Measurements from ENCODE around the gene RLIM.
"Not testable (repeated sequence)": the region's sequence is repeated elsewhere in the genome, so short reads cannot be mapped to it uniquely, and the experiment has no call there.

Gene RLIM

DNA sequence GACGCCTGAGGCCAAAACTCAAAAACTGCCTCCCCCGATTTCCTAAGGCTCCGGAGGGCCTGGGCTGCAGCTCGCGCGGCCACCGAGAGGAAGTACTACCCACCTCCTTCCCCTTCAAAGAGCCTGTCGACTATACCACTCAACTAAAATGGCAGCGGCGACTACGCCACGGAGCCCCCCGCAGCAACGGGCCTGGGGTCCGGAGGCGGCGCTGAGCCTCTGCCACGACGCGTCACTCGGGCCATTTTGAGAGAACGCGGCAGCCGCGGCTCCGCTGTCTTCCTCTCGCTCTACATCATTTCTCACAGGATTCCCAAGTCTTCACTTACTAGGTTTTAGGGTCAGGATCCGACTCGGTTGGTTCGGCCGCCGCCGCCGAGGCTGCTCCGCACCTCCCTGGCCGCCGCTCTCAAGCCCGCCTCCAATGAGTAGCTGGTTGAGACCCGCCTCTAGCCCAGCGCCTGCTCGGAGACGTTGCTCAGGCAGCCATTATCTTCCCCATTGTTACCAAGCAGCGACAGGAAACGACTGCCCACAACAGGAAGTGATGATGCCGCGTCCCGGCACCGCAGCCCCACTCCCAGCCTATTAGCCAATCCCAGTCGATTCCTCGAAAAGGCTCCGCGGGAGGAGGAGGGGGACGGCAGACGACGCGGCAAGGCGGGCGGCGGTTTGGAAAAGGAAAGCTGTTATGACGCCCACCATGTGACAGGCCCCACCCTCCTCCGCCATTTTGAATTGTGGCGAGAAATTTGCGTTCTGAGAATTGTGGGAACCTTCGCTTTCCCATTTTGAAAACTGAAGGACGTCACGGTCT is at the start of gene RLIM:
Gene RLIM, minus strand, starts transcription at position 532 of the 817 bp plus-strand sequence. CDS start 18,647 bp downstream, outside the sequence.
- peak; percentile 92 for DNase-seq (ENCODE audit: low spot score)

DNA sequence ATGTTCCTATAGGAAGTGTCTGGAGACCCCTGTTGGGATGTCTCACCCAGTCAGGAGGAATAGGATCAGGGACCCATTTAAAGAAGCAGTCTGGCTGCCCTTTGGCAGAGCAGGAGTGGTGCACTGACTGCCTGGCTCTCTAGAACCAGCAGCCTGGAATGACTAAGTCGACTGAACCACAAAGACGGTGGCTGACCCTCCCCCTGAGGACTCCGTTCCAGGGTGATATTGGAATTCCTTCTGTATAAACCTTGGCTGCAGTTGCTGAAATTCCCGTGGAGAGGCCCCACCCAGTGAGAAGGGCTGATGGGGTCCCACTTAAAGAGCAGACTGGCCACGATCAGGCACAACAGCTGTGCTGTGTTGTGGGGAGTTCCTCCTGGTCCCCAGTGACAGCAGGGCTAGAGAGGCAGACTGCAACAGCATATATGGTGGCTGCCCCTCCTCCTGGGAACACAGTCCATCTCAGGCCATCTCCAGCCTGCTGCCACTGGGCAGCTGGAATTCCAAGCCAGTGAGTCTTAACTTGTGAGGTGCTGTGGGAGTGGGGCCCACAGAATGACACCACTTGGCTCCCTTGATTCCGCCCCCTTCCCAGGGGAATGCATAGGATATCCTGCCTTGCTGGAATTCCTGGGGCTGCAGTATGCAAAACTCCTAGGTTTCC is 41.8 kb upstream of the RLIM start:
- DNase-seq (ENCODE audit: low spot score) = peak; percentile 2

- not testable (repeated sequence) for DNase-seq (ENCODE audit: low spot score)
These were observed 40.5 kb upstream of the RLIM start for GRCh38 chrX:74654953-74655352.

- DNase-seq (ENCODE audit: low spot score) = no peak
These were observed 22.4 kb upstream of the RLIM start for GRCh38 chrX:74636749-74637314.

DNA sequence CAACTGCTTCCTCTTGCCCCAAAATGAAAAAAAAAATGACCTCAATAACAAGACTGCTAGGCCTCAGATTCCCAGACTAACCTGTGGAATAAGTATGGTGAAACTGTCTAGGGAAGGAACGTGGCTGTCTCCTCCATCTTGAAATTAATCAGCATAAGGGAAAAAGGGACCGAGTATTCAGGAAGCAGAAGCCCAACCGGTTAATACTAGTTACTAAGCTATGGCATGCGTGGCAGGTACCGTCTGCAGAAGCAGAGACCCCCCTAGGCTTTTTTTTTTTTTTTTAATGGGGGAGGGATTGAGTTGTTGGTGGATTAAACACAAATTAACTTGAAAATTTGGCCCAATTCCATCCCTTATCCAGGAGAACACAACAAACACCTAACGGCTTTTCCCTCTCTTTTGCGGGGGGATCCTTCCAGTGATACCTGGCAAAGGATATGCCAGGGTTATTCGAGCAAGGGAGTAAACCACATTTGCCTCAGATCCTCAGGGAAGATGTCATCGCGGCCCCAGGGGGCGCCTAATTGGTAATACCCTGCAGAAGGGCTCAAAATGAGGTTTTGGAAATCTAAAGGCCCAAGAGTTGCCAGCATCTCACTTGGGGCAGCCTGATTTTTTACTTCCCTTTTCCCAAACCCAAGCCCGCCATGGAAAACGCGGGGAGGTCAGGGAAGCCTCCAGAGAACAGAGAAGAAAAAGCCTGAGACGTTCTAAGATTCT is 893 bp downstream of the RLIM start:
- peak; percentile 6 for DNase-seq (ENCODE audit: low spot score)

- no peak for DNase-seq (ENCODE audit: low spot score)
These were observed 7.6 kb downstream of the RLIM start for GRCh38 chrX:74606799-74607198.

DNA sequence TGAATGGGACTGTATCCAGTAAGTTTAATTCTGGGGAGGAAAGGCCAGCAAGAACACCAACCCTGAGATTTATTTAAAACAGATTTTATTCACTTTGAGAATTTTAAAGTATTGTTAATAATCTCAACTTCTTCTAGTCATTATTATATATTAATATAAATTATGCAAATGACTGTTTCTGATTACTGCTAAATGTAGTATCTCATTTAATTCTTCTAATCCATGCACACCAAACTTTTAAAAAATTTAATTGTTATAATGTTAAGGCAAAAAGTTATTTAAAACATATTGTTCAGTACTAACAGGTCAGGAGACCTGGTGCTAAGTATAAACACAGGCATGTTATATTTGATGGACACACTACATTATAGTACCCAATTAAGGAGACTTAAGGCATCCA is 8.1 kb downstream of the RLIM start:
- DNase-seq (ENCODE audit: low spot score) = no peak

- no peak for DNase-seq (ENCODE audit: low spot score)
These were observed 11.4 kb downstream of the RLIM start for GRCh38 chrX:74603040-74603439.

DNA sequence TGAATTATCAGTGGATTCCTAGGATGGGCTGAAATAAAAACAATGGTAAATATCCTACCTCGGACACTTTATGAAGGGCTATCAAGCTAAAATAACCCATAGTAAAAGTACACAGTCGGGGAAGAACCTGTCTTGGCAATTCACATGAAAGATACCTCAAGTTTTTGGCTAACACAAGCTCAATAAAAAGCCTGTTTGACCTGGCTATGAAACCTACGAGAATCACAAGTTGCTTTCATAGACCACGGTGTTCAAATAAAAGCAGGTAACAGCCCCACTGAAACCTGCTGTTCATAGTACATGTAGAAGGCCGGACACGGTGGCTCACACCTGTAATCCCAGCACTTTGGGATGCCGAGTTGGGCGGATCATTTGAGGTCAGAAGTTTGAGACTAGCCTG is 12.3 kb downstream of the RLIM start:
- DNase-seq (ENCODE audit: low spot score) = no peak

- no peak for DNase-seq (ENCODE audit: low spot score)
These were observed 20.8 kb downstream of the RLIM start for GRCh38 chrX:74593593-74593992.

GRCh38 chrX:74585766-74586165 is 28.7 kb downstream of the RLIM start:
- DNase-seq (ENCODE audit: low spot score) = no peak

DNA sequence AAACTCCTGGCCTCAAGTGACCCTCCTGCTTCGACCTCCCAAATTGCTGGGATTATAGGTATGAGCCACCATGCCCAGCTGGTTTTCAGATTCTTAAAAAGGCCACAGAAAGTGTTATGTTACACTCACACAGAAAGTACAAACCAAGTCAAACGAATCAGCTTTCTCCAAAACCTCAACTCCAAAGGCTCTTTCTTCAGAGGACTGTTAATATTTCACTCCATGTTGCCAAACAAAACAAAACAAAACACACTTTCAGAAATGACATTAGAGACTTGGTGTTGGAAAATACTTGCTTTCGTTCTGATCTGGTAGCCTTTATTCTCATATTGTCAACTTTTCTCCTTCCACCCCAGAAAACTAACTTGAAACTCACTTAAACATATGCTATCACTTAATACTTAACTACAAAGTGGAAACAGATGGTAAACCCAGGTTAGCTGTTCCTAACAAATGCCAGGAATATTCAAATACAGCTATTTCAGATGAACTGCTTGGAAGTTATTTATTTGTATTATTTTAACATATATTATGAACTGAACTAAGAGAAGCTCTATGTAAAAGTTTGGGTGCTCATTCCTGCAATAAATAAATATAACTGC is 34.7 kb downstream of the RLIM start:
- no peak for DNase-seq (ENCODE audit: low spot score)

- DNase-seq (ENCODE audit: low spot score) = no peak
These were observed 36.3 kb downstream of the RLIM start for GRCh38 chrX:74578137-74578536.

DNA sequence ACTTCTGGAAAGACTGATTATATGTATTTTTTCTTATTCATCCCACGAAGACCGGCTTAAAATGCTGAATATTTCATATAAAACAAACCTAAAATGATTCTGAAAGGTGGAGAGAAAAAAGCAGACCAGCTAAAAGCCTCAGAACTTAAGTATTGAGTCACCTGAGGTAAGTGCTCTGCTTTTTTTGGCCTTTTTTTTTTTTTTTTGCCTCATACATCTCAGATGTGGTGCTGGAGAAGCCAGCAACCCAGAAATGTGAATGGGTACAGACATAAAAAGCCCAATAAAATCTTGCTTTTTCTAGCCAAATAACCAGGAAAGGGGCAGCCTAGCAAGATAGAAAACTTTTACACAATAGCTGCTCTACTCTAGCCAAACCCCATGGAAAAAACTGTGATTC is 57.0 kb downstream of the RLIM start:
- DNase-seq (ENCODE audit: low spot score) = no peak

DNA sequence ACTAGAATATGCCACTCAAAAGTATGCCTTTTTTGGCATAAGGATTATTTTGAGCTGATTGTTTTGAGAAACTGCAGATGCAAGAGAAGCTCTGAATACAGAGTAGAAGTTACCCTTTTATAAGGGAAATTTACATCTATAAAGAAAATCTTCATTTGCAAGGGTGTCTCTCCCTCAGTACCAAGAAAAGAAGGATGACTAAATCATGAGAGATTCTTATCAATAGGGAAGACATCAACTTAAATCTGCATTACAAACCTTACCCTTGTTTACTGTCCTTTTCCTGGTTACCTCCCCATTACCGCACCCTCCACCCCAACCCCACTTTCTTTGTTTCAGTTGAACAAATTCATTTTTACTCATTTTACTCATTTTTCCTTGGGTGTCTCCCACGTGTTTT is 62.5 kb downstream of the RLIM start:
- DNase-seq (ENCODE audit: low spot score) = no peak

DNA sequence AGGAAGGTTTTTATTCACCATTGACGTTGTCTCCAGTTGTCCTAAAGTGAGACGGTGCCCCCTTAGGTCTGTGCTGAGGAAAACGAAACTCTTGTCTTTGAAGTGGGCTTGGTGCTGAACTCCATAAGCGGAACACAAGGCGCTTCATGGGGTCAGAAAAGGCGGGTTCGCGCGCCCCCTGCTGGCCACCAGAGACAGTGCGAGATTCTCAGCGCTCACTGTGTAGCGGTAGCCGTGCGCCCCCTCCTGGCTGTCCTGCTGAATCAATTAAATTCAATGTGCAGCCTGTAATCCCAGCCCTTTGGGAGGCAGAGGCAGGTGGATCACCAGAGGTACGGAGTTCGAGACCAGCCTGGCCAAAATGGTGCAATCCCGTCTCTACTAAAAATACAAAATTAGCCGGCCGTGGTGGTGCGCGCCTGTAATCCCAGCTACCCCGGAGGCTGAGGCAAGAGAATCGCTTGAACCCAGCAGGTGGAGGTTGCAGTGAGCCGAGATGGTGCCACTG is 64.1 kb downstream of the RLIM start:
- peak; percentile 49 for DNase-seq (ENCODE audit: low spot score)

- no peak for DNase-seq (ENCODE audit: low spot score)
These were observed 67.4 kb downstream of the RLIM start for GRCh38 chrX:74546984-74547383.

DNA sequence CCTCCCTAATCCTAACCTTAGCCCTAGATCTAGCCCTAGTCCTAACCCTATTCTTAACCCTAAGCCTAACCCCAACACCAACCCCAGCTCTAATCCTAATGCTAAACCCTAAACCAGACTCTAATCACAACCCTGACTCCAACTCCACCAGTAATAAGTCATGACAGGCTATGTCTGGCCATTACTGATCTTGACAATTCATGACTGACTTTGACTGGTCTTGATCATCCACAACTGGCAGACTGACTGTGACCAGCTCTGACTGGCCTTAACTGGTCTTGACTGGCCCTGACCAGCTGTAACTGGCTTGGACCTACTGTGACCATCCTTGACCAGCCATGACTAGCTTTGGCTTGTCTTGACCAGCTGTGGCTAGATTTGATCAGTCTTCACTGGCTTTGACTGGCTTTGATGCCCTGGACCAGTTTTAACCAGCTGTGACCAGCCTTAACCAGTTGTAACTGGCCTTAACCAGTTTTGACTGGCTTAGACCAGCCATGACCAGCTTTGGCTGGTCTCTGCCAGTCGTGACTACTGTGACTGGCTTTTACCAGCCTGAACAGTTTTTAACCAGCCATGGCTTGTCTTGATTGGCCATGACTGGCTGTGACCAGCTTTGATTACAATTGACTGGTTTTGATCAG is 68.4 kb downstream of the RLIM start:
- DNase-seq (ENCODE audit: low spot score) = no peak

GRCh38 chrX:74540635-74541249 is 73.7 kb downstream of the RLIM start:
- no peak for DNase-seq (ENCODE audit: low spot score)

DNA sequence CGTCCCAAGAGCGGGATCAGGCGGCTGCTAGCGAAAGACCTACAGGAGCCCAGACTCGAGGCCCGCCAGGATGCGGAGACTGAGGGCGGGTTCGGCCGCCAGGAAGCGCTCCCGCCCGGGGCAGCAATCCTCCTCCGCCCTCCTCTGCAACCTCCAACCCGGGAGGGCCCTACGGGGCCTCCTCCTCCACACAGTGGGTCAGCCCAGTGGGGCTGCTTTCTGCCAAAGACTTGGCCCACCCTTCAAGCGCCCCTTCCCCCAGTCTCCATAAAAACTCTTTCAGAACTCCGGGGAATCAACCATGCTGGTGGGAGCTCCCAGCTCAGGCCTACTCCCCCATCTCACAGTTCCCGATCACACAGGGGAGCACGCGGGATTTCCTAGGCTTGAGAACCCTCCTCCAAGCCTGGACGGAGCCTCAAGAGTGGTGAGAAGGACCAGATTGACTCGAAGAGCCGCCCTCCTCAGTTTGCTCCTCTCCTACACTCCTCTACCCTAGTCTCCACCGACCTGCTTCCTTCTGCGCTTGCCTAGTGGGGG is 77.5 kb downstream of the RLIM start:
- peak; percentile 44 for DNase-seq (ENCODE audit: low spot score)
